ENCODE data around the gene C1orf116.
"Not testable (repeated sequence)": the region's sequence is repeated elsewhere in the genome, so short reads cannot be mapped to it uniquely, and the experiment has no call there.

The C1orf116 gene

DNA sequence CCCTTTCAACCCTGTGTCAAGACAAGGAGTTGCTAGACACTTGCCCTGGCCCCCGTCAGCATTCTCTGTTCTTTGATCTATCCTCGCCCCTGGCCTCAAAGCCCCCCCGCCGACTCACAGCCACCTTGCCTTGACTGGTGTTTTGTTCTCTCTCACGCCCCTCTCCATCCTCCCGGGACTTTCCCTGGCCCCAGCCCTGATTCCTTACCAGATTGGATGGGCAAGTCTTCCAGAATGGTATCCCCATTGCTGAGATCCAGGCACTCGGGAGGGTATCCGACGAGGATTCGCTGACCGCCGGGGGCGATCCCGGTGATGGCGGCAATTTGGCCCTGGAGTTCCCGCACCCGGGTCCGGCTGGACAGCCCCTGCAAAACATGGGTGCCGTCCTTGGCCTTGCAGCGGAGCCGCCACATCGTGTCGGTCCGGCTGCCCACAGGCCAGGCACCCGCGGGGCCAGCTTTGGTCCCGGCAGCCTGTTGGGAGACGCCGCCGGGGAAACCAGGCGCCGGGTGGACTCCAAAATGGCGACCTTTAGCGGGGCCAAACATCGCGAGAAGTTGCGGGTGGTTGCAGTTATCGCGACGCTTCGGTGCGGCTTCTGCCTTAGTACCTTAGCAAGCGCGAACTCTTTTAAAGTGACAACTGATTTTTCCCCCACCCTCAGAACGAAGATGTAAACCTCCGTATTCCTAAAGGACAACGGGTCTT is 18.1 kb upstream of the C1orf116 start:
- peak overlapping the region; percentile 91 for H3K27ac Mint-ChIP-seq
- no peaks in the 10 kb centered on the region for H3K9me3 Mint-ChIP-seq
- no peaks in the 10 kb centered on the region for H3K27me3 Mint-ChIP-seq
- peaks cover 61% of the 10 kb centered on the region for H3K4me1 Mint-ChIP-seq
- ATAC-seq, result peak; percentile 59
- peak overlapping the region; percentile 91 for H3K4me3 Mint-ChIP-seq
- no peaks in the 10 kb centered on the region for H3K36me3 Mint-ChIP-seq

DNA sequence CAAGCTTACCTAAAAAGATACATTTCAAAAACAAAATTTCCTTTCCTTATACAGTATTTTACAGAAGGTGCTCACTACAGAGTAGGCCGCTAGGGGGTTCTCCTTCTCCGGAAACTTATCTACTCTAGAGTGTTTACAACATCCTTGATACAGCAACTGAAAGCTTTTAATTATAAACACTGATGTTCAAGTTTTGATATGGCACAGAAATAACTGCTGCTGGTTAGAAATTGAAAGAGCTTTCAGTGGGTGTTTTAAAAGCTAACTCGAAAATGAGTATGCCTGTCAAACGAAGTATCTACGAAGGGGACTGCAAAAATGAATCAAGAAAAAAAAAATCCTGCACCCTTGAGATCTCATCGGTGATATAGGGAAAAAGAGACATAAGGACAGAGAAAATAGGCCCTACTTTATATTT is 17.4 kb upstream of the C1orf116 start:
- H3K4me3 Mint-ChIP-seq, result peak overlapping the region; percentile 91
- H3K4me1 Mint-ChIP-seq, result peaks cover 61% of the 10 kb centered on the region
- no peaks in the 10 kb centered on the region for H3K9me3 Mint-ChIP-seq
- peak overlapping the region; percentile 91 for H3K27ac Mint-ChIP-seq
- ATAC-seq, result no peak
- no peaks in the 10 kb centered on the region for H3K27me3 Mint-ChIP-seq
- no peaks in the 10 kb centered on the region for H3K36me3 Mint-ChIP-seq

DNA sequence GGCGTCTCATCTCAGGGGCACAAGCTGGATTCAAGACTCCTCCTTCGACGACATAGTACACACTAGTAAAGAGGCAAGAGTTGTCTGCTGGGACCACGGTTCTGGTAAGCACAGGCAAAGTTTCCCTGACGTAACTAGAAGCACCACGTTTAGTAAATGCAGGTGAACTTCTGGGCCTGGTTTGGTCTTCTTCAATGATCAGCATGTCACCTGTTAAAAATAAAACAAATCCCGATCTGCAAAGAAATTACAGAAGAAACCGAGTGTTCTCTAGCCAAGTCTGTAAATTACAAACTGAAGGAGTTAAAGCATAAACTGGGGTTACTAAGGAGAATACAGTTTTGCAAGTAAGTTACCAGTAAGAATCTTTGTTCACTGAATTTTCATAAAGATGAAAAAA is 17.0 kb upstream of the C1orf116 start:
- no peaks in the 10 kb centered on the region for H3K9me3 Mint-ChIP-seq
- peak overlapping the region; percentile 21 for H3K4me3 Mint-ChIP-seq
- no peak for ATAC-seq
- no peaks in the 10 kb centered on the region for H3K36me3 Mint-ChIP-seq
- no peaks in the 10 kb centered on the region for H3K27me3 Mint-ChIP-seq
- H3K27ac Mint-ChIP-seq, result peak overlapping the region; percentile 91
- peaks cover 60% of the 10 kb centered on the region for H3K4me1 Mint-ChIP-seq

DNA sequence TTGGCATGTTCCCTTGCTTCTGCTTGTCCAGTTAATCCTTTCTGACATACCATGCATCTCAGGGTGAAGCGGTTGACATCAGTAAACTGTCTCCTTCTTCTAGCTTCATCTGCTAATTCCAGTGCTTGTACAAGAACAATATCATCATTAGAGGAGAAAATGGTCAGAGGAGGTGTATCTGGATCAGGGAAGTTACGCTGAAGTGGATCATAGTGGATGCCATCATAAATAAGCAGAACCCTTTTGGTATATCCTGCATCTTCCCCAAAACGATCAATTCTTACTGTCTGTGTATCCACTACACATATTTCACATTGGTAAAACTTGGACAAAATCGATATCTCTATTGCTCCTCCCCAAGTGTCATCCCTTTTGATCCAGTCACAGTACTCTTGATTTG is 16.5 kb upstream of the C1orf116 start:
- Mint-ChIP-seq H3K4me1 (peaks cover 60% of the 10 kb centered on the region), H3K27ac (no peak overlapping the region), H3K9me3 (no peaks in the 10 kb centered on the region), H3K36me3 (peaks cover 3% of the 10 kb centered on the region), H3K4me3 (no peak overlapping the region), H3K27me3 (no peaks in the 10 kb centered on the region)
- ATAC-seq, result no peak

DNA sequence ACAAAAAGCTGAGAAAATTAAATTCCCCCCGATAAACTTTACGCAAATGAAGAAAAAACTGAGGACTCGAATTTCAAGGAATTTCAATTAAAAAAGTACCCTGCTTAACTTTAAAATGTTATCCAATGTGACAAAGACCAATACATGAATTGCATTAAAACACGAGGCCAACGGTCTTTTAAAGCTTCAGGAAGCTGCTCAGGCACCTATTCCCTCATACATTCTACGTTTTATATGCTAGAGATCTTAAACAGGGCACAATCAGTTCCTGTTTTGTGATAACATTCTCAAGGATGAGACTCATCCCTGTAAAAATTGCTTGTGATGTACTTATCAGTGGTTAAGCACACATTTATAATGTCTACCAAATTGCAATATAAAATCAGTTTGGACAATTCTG is 15.5 kb upstream of the C1orf116 start:
- ATAC-seq, result no peak
- H3K27ac Mint-ChIP-seq, result no peak overlapping the region
- H3K4me3 Mint-ChIP-seq, result no peak overlapping the region
- H3K36me3 Mint-ChIP-seq, result peaks cover 5% of the 10 kb centered on the region
- no peaks in the 10 kb centered on the region for H3K9me3 Mint-ChIP-seq
- peaks cover 56% of the 10 kb centered on the region for H3K4me1 Mint-ChIP-seq
- H3K27me3 Mint-ChIP-seq, result no peaks in the 10 kb centered on the region

DNA sequence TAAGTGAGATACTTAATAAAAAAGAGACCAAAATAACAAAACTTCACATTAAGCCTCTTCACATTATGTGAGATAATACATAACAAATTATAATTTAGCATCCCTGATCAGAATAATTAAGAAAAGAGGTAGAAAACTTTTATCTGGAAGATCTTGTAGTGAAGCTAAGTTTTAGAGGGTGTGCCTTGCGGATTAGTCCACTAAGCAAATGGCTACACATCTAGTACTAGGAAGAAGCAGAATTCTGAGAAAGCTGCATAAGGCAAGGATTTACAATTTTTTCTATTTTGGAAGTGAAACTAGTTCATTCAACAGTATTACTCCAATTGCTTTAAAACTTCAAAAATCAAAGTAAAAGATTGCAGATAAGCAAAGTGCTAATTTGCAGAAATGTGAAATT is 14.9 kb upstream of the C1orf116 start:
- no peak overlapping the region for H3K4me3 Mint-ChIP-seq
- H3K36me3 Mint-ChIP-seq, result peaks cover 10% of the 10 kb centered on the region
- no peak for ATAC-seq
- no peaks in the 10 kb centered on the region for H3K27me3 Mint-ChIP-seq
- no peak overlapping the region for H3K27ac Mint-ChIP-seq
- H3K4me1 Mint-ChIP-seq, result peaks cover 53% of the 10 kb centered on the region
- no peaks in the 10 kb centered on the region for H3K9me3 Mint-ChIP-seq

DNA sequence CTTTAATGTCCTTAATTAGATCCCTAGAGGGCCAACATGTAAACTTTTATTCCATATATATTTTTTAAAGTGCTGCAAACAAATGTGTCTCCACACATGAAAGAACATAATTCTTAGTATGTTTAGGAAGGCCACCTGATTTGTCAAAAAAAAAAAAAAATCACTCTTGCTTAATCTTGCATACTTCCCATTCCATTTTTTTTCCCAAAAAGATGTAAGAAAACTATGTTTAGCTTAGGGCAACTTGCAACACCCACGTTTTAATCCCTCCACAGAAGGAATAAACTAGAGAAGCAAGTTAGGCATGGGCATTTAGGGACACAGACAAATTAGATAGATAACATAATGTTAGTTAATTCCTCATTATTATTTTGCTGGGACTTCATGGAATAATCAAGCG is 12.9 kb upstream of the C1orf116 start:
- no peak overlapping the region for H3K27ac Mint-ChIP-seq
- no peaks in the 10 kb centered on the region for H3K9me3 Mint-ChIP-seq
- H3K27me3 Mint-ChIP-seq, result no peaks in the 10 kb centered on the region
- no peak overlapping the region for H3K4me3 Mint-ChIP-seq
- ATAC-seq, result no peak
- peaks cover 35% of the 10 kb centered on the region for H3K4me1 Mint-ChIP-seq
- peaks cover 18% of the 10 kb centered on the region for H3K36me3 Mint-ChIP-seq

- peaks cover 20% of the 10 kb centered on the region for H3K4me1 Mint-ChIP-seq
- not testable (repeated sequence) for H3K9me3 Mint-ChIP-seq, ATAC-seq, H3K27me3 Mint-ChIP-seq, H3K27ac Mint-ChIP-seq, H3K4me3 Mint-ChIP-seq
- H3K36me3 Mint-ChIP-seq, result peaks cover 18% of the 10 kb centered on the region
Measured at GRCh38 chr1:207041397-207041796, 8.8 kb upstream of the C1orf116 start.

DNA sequence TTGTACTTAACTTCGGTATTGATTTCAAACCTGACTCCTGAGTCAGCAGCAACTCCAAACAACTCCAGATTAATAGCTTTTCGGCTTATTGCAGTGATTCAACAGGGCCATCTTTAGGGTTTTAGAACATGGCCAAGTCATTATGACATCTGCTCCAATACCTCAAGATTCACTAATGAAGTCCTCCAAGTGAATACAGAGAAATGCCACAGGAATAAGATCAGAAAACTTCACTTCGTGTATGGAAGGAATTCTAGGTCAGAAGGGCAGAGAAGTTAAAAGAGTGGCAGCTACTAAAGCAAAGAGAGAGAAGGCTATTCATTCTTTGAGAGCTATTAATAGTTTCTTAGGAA is 7.6 kb upstream of the C1orf116 start:
- H3K4me3 Mint-ChIP-seq, result no peak overlapping the region
- peaks cover 11% of the 10 kb centered on the region for H3K4me1 Mint-ChIP-seq
- peaks cover 6% of the 10 kb centered on the region for H3K27me3 Mint-ChIP-seq
- no peak overlapping the region for H3K27ac Mint-ChIP-seq
- peaks cover 18% of the 10 kb centered on the region for H3K36me3 Mint-ChIP-seq
- H3K9me3 Mint-ChIP-seq, result no peaks in the 10 kb centered on the region
- no peak for ATAC-seq

GRCh38 chr1:207039380-207040180 is 7.0 kb upstream of the C1orf116 start:
- ATAC-seq, result no peak
- Mint-ChIP-seq H3K27me3 (peaks cover 12% of the 10 kb centered on the region), H3K36me3 (peaks cover 18% of the 10 kb centered on the region), H3K4me1 (peaks cover 8% of the 10 kb centered on the region), H3K4me3 (no peak overlapping the region), H3K9me3 (no peaks in the 10 kb centered on the region), H3K27ac (no peak overlapping the region)

DNA sequence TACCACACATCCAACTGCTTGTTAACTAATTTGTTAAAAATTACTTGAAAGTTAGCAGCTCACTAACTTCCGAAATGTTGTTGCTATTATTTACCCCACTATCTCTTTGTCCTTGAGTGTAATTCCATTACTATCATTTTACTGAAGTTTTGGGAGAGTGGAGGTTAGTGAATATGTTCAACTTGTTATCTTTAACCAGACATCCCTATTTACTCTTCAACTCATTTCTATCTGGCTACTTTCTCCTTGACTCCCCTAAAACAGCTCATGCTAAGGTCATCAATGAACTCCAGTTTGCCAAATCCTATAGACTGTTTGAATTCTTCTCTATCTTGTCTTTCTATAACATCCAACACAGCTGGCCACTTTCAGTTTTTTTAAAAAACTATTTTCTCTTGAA is 4.3 kb upstream of the C1orf116 start:
- Mint-ChIP-seq H3K36me3 (peaks cover 2% of the 10 kb centered on the region), H3K4me1 (no peaks in the 10 kb centered on the region), H3K27me3 (peaks cover 26% of the 10 kb centered on the region), H3K9me3 (no peaks in the 10 kb centered on the region), H3K27ac (no peak overlapping the region), H3K4me3 (no peak overlapping the region)
- no peak for ATAC-seq

DNA sequence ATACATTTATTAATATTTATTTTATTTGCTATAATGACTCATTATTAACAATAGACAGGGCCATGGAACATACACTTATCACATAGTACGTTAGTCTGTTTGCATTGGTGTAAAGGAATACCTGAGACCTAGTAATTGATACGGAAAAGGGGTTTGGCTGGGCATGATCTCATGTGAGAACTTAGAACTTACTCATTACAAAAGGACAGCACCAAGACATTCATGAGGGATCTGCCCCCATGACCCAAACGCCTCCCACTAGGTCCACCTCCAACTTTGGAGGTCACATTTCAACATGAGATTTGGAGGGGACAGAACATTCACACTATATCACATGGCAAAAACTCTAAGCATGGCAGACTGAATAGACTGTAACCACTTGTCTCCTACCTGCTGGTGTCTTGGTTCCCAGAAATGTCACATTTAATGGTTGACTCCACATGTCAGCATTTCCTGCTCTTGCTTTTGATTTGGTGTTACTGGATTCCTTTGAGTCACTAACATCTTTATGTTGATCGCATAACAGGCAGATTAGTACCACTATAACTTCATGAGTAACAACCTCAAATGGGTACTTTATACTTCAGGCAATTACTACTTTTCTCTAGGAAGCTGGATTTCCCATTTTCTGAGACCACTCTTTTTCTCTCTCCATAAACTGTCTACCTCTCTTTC is 3.5 kb upstream of the C1orf116 start:
- no peak overlapping the region for H3K27ac Mint-ChIP-seq
- H3K27me3 Mint-ChIP-seq, result peaks cover 35% of the 10 kb centered on the region
- no peaks in the 10 kb centered on the region for H3K4me1 Mint-ChIP-seq
- no peak for ATAC-seq
- no peaks in the 10 kb centered on the region for H3K9me3 Mint-ChIP-seq
- H3K4me3 Mint-ChIP-seq, result no peak overlapping the region
- no peaks in the 10 kb centered on the region for H3K36me3 Mint-ChIP-seq

GRCh38 chr1:207034998-207035397 is 2.4 kb upstream of the C1orf116 start:
- Mint-ChIP-seq H3K27ac (no peak overlapping the region), H3K4me3 (no peak overlapping the region), H3K27me3 (peaks cover 45% of the 10 kb centered on the region), H3K9me3 (no peaks in the 10 kb centered on the region), H3K36me3 (no peaks in the 10 kb centered on the region), H3K4me1 (no peaks in the 10 kb centered on the region)
- no peak for ATAC-seq

DNA sequence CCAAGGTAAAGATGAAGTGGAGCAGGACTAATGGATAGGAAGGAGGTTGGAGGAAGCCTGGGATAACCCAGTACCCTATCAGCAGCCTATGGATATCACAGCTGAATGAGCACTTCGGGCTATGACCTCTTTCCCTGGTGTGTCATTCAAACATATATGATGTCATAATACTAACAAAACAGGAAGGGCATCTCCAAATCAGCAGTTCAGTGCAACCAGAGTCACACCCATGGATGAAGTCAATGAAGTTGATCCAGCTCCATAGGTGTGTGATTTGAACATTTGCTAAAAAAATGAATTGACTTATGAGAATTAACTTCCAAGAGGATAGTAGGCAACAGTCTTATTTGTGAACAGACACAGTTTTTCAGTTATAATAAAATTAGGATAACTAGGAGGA is 1.7 kb upstream of the C1orf116 start:
- Mint-ChIP-seq H3K9me3 (no peaks in the 10 kb centered on the region), H3K4me1 (no peaks in the 10 kb centered on the region), H3K36me3 (no peaks in the 10 kb centered on the region)

DNA sequence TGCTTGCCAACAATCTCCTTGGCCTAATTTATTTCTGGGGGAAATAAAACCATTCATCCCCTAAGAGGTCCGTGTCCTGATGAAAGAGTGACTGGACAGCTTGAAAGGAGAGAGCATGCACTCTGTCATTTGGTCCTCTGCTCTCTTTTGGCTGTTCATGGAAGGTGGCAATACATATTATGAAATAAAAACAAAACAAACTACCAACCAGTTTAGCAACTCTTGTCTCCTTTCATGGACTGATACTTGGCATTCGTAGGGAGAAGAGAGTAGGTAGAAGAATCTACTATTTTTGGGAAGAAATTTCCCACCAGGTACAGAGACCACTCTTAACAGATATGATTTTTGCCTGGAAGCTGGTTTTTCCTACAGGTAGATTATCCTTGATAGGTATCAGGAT is 746 bp upstream of the C1orf116 start:
- Mint-ChIP-seq H3K36me3 (no peaks in the 10 kb centered on the region), H3K4me1 (no peaks in the 10 kb centered on the region), H3K27me3 (peaks cover 48% of the 10 kb centered on the region), H3K9me3 (no peaks in the 10 kb centered on the region), H3K4me3 (no peak overlapping the region), H3K27ac (no peak overlapping the region)
- no peak for ATAC-seq

More for the DNA sequence above, 1.7 kb upstream of the C1orf116 start:
- Mint-ChIP-seq H3K4me3 (no peak overlapping the region), H3K27ac (no peak overlapping the region), H3K27me3 (peaks cover 48% of the 10 kb centered on the region)
- no peak for ATAC-seq

Measured in stimulated activated memory B cell treated with anti-CD40 and anti-IgM and Interleukin-4, amounts not matched to agents 10 μg/mL and 1 μg/mL and 100 μg/mL, for 72 hours (primary cell).